ENCODE data around the gene TGFBR3L. TPM values are rescaled to one million over a fixed set of nuclear protein-coding genes. Genes with fewer than 3 reads are reported as not detected.
"Not testable (repeated sequence)": the region's sequence is repeated elsewhere in the genome, so short reads cannot be mapped to it uniquely, and the experiment has no call there.

The TGFBR3L gene
- total RNA-seq, 1 donor from 2014 or later: 3.0 TPM

- DNase-seq (ENCODE audit: low spot score): no peak
- intact Hi-C loops (cut with DNase I): no loop called here
Observed at GRCh38 chr19:7913652-7914051, 978 bp upstream of the TGFBR3L start.

GRCh38 chr19:7914099-7914498, 531 bp upstream of the TGFBR3L start:
- no peak for DNase-seq (ENCODE audit: low spot score)
- intact Hi-C loops (cut with DNase I): no loop called here

DNA sequence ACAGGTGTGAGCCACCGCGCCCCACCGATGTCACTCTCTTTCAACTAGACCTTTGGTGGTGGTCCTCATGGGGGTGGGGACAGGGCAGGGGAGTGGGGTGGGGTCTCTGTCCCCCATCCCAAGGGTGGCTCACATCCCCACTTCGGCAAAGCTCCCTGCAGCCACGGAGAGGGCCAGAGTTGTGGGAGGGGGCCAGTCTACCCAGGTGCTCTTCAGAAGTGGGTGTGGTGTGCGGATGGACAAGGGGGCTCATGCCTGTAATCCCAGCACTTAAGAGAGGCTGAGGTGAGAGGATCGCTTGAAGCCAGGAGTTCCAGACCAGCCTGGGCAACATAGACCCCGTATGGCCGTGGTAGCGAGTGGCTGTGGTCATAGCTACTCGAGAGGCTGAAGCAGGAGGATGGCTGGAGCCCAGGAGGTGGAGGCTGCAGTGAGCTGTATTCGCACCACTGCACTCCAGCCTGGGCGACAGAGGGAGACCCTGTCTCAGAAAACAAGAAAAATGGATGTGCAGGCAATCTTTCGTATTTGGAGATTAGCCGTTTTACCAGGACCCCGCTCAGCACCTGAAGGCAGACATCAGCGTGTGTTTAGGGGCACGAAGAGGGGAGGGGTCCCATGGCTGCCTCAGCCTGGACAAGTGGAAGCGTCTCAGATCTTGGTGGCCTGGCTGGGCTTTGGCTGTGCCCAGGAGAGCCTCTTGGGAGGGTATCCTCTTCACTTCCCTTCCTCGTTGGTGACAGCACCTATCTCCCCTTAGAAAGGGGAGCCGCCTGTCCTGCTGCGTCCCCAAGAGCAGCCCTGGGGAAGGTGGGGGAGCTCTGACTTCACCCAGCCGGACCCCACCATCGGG, 846 bp downstream of the TGFBR3L start:
- no peak for DNase-seq (ENCODE audit: low spot score)
- intact Hi-C loops (cut with DNase I): no loop called here

GRCh38 chr19:7916103-7916954, 1.7 kb downstream of the TGFBR3L start:
- no peak for DNase-seq (ENCODE audit: low spot score)
- intact Hi-C loops (cut with DNase I): no loop called here

DNA sequence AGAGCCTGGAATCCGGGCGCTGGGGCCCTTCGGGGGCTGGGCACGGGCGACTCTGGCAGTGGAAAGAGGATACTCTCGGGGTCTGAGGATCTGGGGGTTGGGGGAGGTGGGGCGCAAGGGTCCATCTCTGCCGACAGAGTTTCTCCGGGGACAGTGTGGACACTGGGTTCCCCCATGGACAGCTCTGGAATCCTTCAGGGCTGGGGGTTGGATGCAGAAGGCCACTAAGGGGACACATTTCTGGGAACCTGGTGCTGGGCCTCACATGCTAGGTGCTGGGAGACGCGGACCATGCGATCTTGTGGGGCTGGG, 2.3 kb downstream of the TGFBR3L start:
- no peak for DNase-seq (ENCODE audit: low spot score)
- intact Hi-C loops (cut with DNase I): no loop called here

DNA sequence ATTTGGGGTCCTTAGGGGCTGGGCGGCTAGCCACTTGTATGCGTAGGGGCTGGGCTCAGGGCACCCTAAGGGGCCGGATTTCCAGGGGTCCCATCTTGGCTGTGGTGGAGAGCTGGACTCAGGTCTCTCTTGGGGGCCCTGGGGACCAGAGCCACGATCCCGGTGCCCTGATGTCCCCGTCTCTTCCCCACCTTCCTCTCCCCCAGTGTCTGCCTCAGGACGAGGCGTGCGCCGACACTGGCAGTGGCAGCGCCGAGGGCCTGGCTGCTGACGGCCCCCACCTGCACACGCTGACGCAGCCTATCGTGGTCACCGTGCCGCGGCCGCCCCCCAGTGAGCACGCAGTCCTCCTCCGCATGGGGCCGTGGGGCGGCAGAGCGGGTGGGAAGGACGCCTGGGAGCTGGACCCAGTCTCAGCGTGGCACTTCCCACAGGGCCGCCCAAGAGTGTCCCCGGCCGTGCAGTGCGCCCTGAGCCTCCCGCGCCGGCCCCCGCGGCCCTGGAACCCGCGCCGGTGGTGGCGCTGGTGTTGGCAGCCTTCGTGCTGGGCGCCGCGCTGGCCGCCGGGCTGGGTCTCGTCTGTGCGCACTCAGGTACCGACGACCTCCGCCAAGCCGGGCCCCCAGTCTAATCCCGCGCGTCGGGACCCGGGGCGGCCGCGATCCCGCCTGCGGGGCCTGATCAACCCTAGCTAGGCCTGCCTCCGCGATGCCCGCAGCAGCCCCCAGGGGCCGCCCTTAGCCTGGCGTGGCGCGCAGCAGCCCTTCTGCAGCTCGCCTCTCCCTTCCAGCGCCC, 2.8 kb downstream of the TGFBR3L start:
- intact Hi-C loops (cut with DNase I): no loop called here
- no peak for DNase-seq (ENCODE audit: low spot score)

DNA sequence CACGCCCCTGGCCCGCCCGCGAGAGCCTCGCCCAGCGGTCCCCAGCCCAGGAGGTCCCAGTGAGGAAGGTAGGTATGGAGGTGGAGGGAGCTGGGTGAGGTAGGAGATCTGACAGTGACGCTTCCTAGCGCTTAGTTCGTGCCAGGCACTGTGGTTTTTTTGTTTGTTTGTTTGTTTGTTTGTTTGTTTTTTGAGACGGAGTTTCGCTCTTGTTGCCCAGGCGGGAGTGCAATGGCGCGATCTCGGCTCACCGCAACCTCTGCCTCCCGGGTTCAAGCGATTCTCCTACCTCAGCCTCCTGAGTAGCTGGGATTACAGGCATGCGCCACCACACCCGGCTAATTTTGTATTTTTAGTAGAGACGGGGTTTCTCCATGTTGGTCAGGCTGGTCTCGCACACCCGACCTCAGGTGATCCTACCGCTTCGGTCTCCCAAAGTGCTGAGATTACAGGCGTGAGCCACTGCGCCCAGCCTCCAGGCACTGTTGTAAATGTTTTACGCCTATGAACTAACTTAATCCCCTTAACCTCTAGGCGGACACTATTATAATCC, 3.5 kb downstream of the TGFBR3L start:
- intact Hi-C loops (cut with DNase I): not testable (repeated sequence)

GRCh38 chr19:7918615-7919421, 4.2 kb downstream of the TGFBR3L start:
- no peak for DNase-seq (ENCODE audit: low spot score)
- intact Hi-C loops (cut with DNase I): no loop called here

More for the DNA sequence above, 3.5 kb downstream of the TGFBR3L start:
- not testable (repeated sequence) for DNase-seq (ENCODE audit: low spot score)

GRCh38 chr19:7919610-7920518, 5.2 kb downstream of the TGFBR3L start, which contains the start of gene SNAPC2:
TSS of gene SNAPC2 (plus strand) at chr19:7920338. CDS start at chr19:7920367, 29 bp downstream.
- intact Hi-C loops (cut with DNase I): loop anchor here (2.0 to 5.0 kb wide), 2 partner anchors 15 to 68 kb away; no protein-coding TSS in a partner anchor

GRCh38 chr19:7920519-7921301, 6.1 kb downstream of the TGFBR3L start:
- intact Hi-C loops (cut with DNase I): loop anchor here (2.0 to 5.0 kb wide), 2 partner anchors 16 to 68 kb away; no protein-coding TSS in a partner anchor
- DNase-seq (ENCODE audit: low spot score): peak; percentile 100

More at GRCh38 chr19:7919610-7920518, 5.2 kb downstream of the TGFBR3L start, which contains the start of gene SNAPC2:
- DNase-seq (ENCODE audit: low spot score): peak; percentile 96

GRCh38 chr19:7921302-7921966, 6.8 kb downstream of the TGFBR3L start:
- intact Hi-C loops (cut with DNase I): loop anchor here (2.0 to 5.0 kb wide), 2 partner anchors 17 to 69 kb away; no protein-coding TSS in a partner anchor
- no peak for DNase-seq (ENCODE audit: low spot score)

DNA sequence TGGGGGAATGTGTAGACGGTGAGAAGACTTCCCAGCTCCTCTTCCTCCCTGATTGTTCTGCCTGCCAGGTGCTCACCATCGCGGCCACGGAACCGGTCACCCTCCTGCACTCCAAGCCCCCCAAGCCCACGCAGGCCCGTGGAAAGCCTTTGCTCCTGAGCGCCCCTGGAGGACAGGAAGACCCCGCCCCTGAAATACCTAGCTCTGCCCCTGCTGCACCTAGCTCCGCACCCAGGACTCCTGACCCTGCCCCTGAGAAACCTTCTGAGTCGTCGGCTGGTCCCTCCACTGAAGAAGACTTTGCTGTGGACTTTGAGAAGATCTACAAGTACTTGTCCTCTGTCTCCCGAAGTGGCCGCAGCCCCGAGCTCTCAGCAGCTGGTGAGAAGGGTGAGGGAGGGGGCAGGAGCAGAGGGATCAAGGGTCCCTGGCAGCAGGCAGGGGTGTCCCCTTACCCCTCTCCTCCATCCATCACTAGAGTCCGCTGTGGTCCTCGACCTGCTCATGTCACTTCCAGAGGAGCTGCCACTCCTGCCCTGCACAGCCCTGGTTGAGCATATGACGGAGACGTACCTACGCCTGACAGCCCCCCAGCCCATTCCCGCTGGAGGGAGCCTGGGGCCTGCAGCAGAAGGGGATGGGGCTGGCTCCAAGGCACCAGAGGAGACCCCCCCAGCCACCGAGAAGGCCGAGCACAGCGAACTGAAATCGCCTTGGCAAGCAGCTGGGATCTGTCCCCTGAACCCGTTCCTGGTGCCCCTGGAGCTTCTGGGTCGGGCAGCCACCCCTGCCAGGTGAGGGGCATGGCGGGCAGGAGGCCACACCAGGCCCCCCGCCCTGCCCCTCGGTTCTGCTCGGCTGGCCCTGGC, 7.6 kb downstream of the TGFBR3L start:
- DNase-seq (ENCODE audit: low spot score): no peak
- intact Hi-C loops (cut with DNase I): loop anchor here (2.0 to 5.0 kb wide), 2 partner anchors 17 to 70 kb away; no protein-coding TSS in a partner anchor

- DNase-seq (ENCODE audit: low spot score): no peak
Observed at GRCh38 chr19:7922836-7923195, 8.2 kb downstream of the TGFBR3L start.

DNA sequence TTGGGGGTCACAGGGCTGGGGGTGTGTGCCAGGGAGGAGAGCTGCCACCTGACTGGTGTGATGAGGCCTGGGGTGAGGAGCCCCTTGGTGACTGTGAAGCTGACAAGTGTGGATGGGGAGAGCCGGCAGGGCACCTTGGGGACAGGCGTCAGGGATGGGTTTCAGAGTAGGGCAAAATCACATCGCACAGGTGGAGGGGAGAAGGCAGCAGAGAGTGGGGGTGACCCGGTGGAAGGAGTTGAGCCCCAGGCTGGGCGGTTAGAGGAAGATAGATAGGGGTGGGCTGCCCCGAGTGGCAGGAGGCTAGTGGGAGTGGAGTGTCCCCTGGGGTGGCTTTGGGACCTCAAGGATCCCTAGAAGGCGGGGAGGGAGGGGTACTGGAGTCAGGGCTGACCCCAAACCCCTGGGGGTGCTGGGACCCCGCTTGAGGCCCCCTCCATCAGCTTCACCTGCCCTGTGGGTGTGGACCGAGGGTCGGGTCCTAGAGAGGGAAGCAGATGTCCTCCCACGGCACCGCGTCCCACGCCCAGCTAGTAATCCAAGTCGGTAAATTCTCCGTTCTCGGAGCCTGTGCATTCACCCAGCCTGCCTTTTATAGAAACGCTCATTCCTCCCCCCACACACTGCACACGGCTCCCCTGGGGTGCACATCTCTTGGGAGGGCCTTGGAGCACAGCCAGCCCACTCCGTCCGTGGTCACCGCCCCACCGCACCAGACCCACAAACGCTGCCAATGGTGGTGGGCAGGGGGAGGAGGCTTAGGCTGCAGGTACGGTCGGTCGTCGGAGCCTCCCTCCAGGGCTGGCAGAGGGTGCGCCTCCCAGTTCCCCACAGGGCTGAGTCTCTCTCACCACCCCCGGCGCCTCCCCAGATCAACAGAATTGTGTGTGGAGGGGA, 8.9 kb downstream of the TGFBR3L start:
- no peak for DNase-seq (ENCODE audit: low spot score)
- intact Hi-C loops (cut with DNase I): loop anchor here (5.0 kb wide), 1 partner anchor 71 kb away; no protein-coding TSS in a partner anchor

More at GRCh38 chr19:7922836-7923195, 8.2 kb downstream of the TGFBR3L start:
- intact Hi-C loops (cut with DNase I): loop anchor here (5.0 kb wide), 1 partner anchor 71 kb away; no protein-coding TSS in a partner anchor

All from cardiac septum (tissue), 1 donor.